Caco-2 (cell line): ENCODE data around the gene MIEF2. TPM values are rescaled to one million over a fixed set of nuclear protein-coding genes. Genes with fewer than 3 reads are reported as not detected.
A peak's percentile ranks its signal among the peaks of the same experiment; 100 is the strongest.

ENCODE experiments used
- BruUV-seq: library from RNA; stranded (reverse); fragments of 400-500 nt; replicated peaks from 2 replicates; lab custom pipeline; 2021; lab: Mats Ljungman, UMichigan
- CTCF ChIA-PET: fragments of 300-600 bp; sonication (Branson Sonifier 250); formaldehyde crosslinking; loops from one replicate; lab custom pipeline; 2022; ENCODE audit warnings: antibody characterized with exemption; lab: Charles Lee
- POLR2A ChIA-PET: fragments of 300-600 bp; sonication (Branson Sonifier 250); formaldehyde crosslinking; loops from one replicate; lab custom pipeline; 2022; ENCODE audit warnings: antibody characterized with exemption; lab: Charles Lee
- DNase-seq, 2 experiments: peaks; one replicate each; pipeline versions ENCODE4 v3.0.0 to v3.0.0-alpha.2; 2020 to 2022
- H3K27me3 ChIP-seq: replicated peaks from 2 replicates; pipeline ENCODE4 v1.6.0; 2011; ENCODE audit warnings: low read length; ENCODE audit not compliant: control insufficient read depth, insufficient read depth
- H3K36me3 ChIP-seq: 2 replicates; pipeline ENCODE4 v1.5.1; 2011; ENCODE audit warnings: low read length; ENCODE audit not compliant: control insufficient read depth, insufficient read depth
- H3K4me1 ChIP-seq: fragments of 250-450 bp; sonication (Bioruptor Pico); 2 replicates; pipeline ENCODE4 v1.5.1; 2020; ENCODE audit warnings: mild to moderate bottlenecking
- H3K4me3 ChIP-seq: 2 replicates; pipeline ENCODE4 v1.5.1; 2011; ENCODE audit warnings: low read depth, mild to moderate bottlenecking, control low read depth, low read length
- H3K9me3 ChIP-seq: fragments of 250-450 bp; sonication (Bioruptor Pico); 2 replicates; pipeline ENCODE4 v1.5.1; 2020; ENCODE audit warnings: mild to moderate bottlenecking, moderate library complexity
- H3K27ac Mint-ChIP-seq: one replicate; pipeline ENCODE4 v1.8.0; 2022; ENCODE audit warnings: mixed read lengths; ENCODE audit not compliant: unreplicated experiment
- H3K27me3 Mint-ChIP-seq: one replicate; pipeline ENCODE4 v1.8.0; 2022; ENCODE audit warnings: mixed read lengths; ENCODE audit not compliant: insufficient read depth, unreplicated experiment
- H3K36me3 Mint-ChIP-seq: one replicate; pipeline ENCODE4 v1.8.0; 2022; ENCODE audit warnings: mild to moderate bottlenecking, mixed read lengths; ENCODE audit not compliant: insufficient read depth, unreplicated experiment
- H3K4me1 Mint-ChIP-seq: one replicate; pipeline ENCODE4 v1.8.0; 2022; ENCODE audit warnings: low read depth, mixed read lengths; ENCODE audit not compliant: unreplicated experiment
- H3K4me3 Mint-ChIP-seq: one replicate; pipeline ENCODE4 v1.8.0; 2022; ENCODE audit warnings: mild to moderate bottlenecking, moderate library complexity, mixed read lengths; ENCODE audit not compliant: unreplicated experiment
- H3K9me3 Mint-ChIP-seq: one replicate; pipeline ENCODE4 v1.8.0; 2022; ENCODE audit warnings: mixed read lengths; ENCODE audit not compliant: unreplicated experiment
- CTCF ChIP-seq, 2 experiments: fragments of 200-600 bp in 1 of 2; IDR thresholded peaks; 1 replicate in 1 of 2; 2 replicates in 1 of 2; pipeline versions ENCODE4 v1.5.1 to v1.8.0; 2011 to 2022; ENCODE audit warnings: antibody characterized with exemption in 1 of 2, control low read depth in 1 of 2, inconsistent platforms in 1 of 2, low read depth in 1 of 2, low read length in 1 of 2, mild to moderate bottlenecking in 1 of 2, moderate library complexity in 1 of 2; ENCODE audit not compliant: insufficient read depth in 1 of 2, severe bottlenecking in 1 of 2, unreplicated experiment in 1 of 2
- intact Hi-C: fragments of 100-400 bp; cut with micrococcal nuclease; formaldehyde crosslinking; loops from one replicate; pipeline ENCODE4 v1.10.0; 2022; ENCODE audit not compliant: unreplicated experiment
- total RNA-seq: library from RNA; stranded (reverse); gene quantifications from 2 replicates; pipeline ENCODE4 v1.2.3, GENCODE V29; 2022

The MIEF2 gene
- total RNA-seq, 1 experiment from 2014 or later: 22.3 TPM

GRCh38 chr17:18246880-18247612 lies 13.4 kb upstream of the MIEF2 start:
- H3K4me1 ChIP-seq: no peaks in the 10 kb centered on the region
- POLR2A ChIA-PET: no interaction called here
- Mint-ChIP-seq H3K4me1 (no peaks in the 10 kb centered on the region), H3K27me3 (no peaks in the 10 kb centered on the region), H3K36me3 (peaks cover 97% of the 10 kb centered on the region), H3K9me3 (no peaks in the 10 kb centered on the region), H3K27ac (peak overlapping the region; percentile 6), H3K4me3 (no peak overlapping the region)
- CTCF ChIA-PET: interaction anchor here (1.0 kb wide), 1 partner anchor 110 kb away, joined by 3 read pairs; no protein-coding TSS in a partner anchor
- no peaks in the 10 kb centered on the region for H3K27me3 ChIP-seq
- TF ChIP-seq CTCF (IDR thresholded peaks at IDR 0.05; ENCODE audit: insufficient read depth in 1 of 2, low read depth in 1 of 2, low read length in 1 of 2, severe bottlenecking in 1 of 2, unreplicated experiment in 1 of 2): no peak
- peak; percentile 49 to 69 for DNase-seq
- no peak overlapping the region for H3K4me3 ChIP-seq
- no TSS peak for BruUV-seq
- H3K9me3 ChIP-seq: no peaks in the 10 kb centered on the region
- intact Hi-C loops: no loop called here
- H3K36me3 ChIP-seq: peaks cover 5% of the 10 kb centered on the region

GRCh38 chr17:18247613-18248001 lies 12.9 kb upstream of the MIEF2 start:
- Histone ChIP-seq H3K4me3 (no peak overlapping the region), H3K27me3 (no peaks in the 10 kb centered on the region), H3K9me3 (no peaks in the 10 kb centered on the region), H3K36me3 (peaks cover 7% of the 10 kb centered on the region), H3K4me1 (no peaks in the 10 kb centered on the region)
- Mint-ChIP-seq H3K4me3 (no peak overlapping the region), H3K4me1 (no peaks in the 10 kb centered on the region), H3K36me3 (peaks cover 92% of the 10 kb centered on the region), H3K27me3 (no peaks in the 10 kb centered on the region), H3K9me3 (no peaks in the 10 kb centered on the region), H3K27ac (peak overlapping the region; percentile 6)
- intact Hi-C loops: loop anchor here (1.0 to 2.0 kb wide), 2 partner anchors 11 to 77 kb away; partner anchors contain the start of gene FLII
- ChIA-PET CTCF (interaction anchor here (1.0 kb wide), 1 partner anchor 109 kb away, joined by 3 read pairs; no protein-coding TSS in a partner anchor), POLR2A (no interaction called here)
- no TSS peak for BruUV-seq
- DNase-seq: no peak
- TF ChIP-seq CTCF (IDR thresholded peaks at IDR 0.05; ENCODE audit: insufficient read depth in 1 of 2, low read depth in 1 of 2, low read length in 1 of 2, severe bottlenecking in 1 of 2, unreplicated experiment in 1 of 2): no peak

GRCh38 chr17:18248300-18248731 lies 12.1 kb upstream of the MIEF2 start:
- Histone ChIP-seq H3K4me1 (no peaks in the 10 kb centered on the region), H3K9me3 (no peaks in the 10 kb centered on the region), H3K4me3 (no peak overlapping the region), H3K36me3 (peaks cover 7% of the 10 kb centered on the region), H3K27me3 (no peaks in the 10 kb centered on the region)
- Mint-ChIP-seq H3K9me3 (no peaks in the 10 kb centered on the region), H3K4me1 (no peaks in the 10 kb centered on the region), H3K27ac (no peak overlapping the region), H3K4me3 (no peak overlapping the region), H3K36me3 (peaks cover 92% of the 10 kb centered on the region), H3K27me3 (no peaks in the 10 kb centered on the region)
- ChIA-PET CTCF (interaction anchor here (1.0 to 1.4 kb wide), 2 partner anchors 66 to 109 kb away, joined by 3 read pairs; partner anchors contain the start of gene TOP3A), POLR2A (no interaction called here)
- intact Hi-C loops: loop anchor here (1.0 to 2.0 kb wide), 2 partner anchors 10 to 76 kb away; partner anchors contain the start of gene FLII
- BruUV-seq: no TSS peak
- TF ChIP-seq CTCF (IDR thresholded peaks at IDR 0.05; ENCODE audit: insufficient read depth in 1 of 2, low read depth in 1 of 2, low read length in 1 of 2, severe bottlenecking in 1 of 2, unreplicated experiment in 1 of 2): peak; percentile 70 to 82
- peak; percentile 78 to 81 for DNase-seq
